ENCODE data around the gene SOX10.

- TF ChIP-seq CTCF (IDR thresholded peaks at IDR 0.05) = no peak
- TF ChIP-seq POLR2A (IDR thresholded peaks at IDR 0.05) = no peak
Observed at GRCh38 chr22:37982151-37982785, 2.1 kb downstream of the SOX10 start.
